Stimulated activated CD4-positive, alpha-beta T cell treated with anti-CD3 and anti-CD28 coated beads, Interleukin-1b, Interleukin-23, amount 100 ng/mL, for 4 hours (primary cell): ENCODE measurements around the gene GLRX5.
"Not testable (repeated sequence)": the region's sequence is repeated elsewhere in the genome, so short reads cannot be mapped to it uniquely, and the experiment has no call there.

Source experiments
- DNase-seq, 2 donors: peaks; one replicate each; pipeline ENCODE4 v3.0.0-alpha.2; 2020; ENCODE audit warnings: low read depth in 2 of 2

Gene GLRX5

DNA sequence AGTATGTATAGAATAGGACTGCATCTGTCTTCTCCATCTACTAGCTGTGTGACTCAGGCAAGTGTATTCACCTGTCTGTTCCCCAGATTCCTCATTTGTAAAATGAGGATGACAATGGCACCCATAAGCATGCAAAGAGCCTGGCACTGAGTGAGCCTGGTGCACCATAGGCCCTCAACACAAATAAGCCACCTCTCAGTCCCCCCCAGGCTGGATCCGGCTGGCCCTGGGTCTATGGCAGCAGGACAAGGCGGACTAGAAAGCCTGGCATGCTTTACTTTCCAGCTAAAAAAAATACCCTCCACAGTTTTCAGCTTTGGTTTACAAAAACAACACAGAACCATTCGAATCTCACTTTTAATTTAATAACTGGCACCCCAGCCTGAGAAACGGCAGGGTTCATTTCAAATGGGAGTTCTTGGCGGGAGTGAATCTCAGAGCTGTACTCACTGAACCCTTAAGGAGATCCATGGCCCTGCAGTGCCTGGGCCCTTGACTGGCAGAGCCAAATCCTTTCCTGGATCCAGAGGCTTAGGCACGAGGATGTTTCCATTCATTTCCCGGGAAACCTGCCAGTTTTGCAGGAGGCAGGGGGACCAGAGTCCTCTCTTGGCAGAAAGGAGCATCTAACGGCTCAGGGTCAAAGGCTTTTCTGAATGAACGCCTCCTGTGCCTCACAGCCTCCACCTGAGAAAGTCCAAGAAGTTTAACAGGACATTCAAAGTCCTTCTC is 36.1 kb upstream of the GLRX5 start:
- no peak for DNase-seq

DNA sequence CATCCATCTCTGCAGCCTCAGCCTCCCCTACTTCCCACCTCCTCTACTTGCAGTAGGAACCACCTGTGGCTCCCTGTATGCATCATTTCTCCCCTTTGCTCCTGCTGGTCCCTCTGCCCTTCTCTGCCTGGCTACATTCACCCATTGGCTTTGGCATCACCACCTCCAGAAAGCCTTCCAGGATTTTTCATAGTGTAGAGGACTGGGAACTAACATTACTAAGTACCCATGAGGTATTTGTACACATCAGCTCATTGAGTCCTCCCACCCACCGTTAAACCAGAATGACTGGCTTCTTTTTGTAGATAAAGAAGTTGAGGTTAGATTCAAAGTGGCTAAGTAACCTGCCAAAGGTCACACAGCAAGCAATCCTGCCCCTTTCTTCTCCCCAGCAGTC is 35.5 kb upstream of the GLRX5 start:
- no peak for DNase-seq

DNA sequence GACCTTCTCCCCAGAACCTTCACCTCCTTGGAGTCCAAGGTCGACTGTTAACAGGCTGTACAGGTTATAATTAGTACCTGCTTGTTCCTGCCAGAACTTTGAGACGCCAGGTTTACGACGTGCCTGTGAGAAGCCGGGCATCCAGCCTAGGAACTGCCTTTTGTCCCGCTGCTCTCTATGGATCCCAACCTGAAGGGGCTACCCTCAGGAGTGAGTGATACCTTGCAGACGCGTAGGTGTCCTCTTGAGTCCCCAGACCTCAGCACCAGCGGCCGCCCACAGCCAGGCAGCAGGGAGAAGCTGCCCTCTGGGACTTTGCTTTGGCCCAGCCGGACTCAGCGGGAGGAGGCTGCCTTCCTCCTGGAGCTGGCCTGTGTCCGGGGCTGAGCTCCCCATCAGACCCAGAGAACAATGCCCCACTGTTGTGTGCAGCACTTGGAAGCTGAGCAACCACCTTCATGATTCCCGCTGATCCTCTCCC is 34.6 kb upstream of the GLRX5 start:
- DNase-seq = no peak

DNA sequence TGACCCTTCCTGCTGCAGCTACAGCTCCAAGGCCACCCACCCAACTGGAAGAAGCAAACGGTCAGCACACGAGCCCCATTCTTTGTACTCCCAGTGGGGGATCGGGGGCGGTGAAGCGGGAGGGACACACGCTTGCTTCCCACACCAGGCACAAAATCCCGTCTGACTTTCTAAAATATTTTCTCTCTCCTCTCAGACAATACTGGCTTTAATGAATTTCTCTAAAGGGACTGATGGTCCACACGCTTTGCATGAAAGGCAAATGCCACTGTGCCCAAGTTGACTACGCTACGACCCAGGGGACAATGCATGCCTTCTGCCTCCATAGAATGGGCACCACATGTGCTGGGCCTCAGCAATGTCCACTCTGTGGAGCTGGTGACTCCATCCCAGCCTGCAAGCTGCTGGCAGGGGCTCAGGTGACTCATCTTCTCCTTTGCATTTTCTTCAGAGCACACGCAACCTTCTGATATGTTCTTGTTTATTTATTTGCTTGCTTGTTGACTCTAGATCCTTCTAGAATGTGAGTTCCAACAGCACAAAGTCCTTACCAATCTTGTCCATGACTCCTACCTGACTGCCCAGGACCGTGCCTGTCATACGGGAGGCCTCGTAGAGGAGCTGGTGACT is 34.0 kb upstream of the GLRX5 start:
- DNase-seq = no peak

DNA sequence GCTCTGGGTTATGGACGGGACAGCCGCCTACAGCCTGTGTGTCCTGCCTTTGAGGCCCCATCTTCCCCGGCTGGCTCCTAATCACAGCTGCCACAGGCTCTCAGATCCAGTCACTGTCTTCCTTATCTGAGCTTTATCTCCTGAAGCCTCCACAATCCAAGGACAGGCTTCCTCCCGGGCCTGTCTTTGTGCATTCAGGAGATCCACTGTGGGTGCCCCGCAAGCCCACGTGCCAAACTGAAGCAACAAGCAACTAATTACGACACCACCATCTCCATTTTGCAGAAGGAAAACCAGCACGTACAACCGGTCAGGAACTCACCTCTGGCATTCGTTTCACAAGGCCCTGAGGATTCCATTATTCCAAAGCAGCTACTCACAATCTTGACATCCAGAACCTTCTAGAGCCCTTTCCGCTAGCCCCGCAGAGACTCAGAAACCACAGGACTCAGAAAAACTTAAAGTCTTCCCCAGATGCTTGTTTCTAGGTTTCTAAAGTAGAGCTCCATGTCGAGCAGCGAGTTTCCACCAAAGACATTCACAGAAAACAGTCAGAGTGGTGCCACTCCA is 32.4 kb upstream of the GLRX5 start:
- DNase-seq = no peak

DNA sequence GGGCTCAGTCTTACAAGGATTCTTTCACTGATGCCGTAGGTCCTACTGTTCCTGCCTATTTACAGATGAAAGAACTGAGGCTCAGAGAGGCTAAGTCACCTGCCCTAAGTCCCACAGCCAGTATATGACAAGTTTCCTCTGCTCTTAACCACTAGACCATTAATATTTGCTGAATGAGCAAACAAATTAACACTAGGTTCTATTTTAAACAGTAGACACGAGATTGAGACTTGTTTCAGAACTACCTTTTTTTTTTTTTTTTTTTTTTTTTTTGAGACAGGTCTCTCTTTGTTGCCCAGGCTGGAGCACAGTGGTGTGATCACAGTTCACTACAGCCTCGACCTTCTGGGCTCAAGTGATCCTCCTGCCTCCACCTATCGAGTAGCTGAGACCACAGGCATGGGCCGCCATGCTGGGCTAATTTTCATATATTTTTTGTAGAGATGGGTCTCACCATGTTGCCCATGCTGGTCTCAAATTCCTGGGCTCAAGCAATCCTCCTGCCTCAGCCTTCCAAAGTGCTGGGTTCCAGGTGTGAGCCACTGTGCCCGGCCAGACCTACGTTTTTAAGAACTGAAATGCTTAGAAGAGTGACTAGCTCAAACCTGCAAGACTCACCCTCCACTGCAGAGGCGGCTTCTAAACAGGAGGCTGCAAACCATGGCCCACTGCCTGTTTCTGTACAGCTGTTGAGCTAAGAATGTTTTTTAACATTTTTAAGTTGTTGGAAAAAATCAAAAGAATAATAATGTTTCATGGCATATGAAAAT is 31.3 kb upstream of the GLRX5 start:
- no peak for DNase-seq

DNA sequence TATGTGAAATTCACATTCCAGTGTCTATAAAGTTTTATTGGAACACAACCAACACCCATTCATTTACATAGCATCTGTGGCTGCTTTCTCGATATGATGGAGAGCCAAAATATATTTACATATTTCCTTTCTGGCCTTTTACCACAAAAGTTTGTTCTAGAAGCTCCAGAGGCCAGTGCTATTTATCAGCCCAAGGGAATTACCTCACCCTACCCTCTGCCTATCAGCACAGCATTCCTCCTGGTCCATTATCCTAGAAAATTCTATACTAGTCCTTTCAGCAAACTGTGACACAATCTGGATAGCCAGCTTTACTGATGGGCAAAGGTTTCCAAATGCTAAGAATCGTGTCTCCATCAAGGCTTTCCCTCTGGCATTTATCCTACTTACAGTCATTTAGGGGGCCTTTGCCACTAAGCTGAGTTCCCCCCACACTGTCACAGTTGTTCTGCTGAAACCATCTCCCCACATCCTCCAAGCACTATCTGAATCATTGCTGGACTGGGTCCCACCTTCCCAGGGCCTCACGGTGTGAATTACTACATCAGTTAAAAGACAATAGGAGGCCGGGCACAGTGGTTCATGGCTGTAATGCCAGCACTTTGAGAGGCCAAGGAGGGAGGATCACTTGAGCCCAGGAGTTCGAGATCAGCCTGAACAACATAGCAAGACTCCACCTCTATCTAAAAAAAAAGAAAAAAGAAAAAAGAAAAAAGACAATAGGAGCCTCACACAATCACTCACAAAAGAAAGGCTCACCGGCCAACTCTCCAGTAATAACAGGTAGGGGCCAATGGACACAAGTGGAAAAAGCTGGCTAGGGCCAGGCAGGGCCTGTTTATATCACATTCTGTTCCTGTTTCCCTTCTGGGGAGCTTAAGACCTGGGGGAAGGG is 30.5 kb upstream of the GLRX5 start:
- DNase-seq = no peak

DNA sequence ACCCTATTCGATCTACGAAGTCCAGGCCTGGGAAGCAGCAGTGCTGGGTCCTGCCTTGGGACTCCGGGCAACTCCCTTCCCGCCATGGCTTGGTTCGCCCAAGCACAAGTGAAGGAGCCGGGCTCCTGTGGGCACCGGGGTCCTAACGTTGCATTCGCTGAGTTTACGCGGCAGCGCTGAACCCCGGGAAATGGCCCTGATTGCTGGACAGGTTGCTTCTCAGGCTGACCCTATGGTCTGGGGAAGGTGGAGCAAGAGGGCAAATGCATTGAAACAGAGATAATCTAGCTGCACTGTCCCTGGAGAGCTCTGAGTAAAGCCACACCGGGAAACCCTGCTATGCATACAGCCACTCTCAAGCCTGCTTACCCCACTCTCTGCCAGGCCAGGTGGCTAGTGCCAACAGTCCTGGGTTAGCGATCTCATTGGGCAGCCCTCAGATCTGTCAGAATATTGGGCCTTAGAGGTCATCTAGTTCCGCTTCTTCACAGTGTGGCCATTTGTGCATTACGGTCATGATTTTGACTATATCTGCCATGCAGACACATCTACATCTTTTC is 29.7 kb upstream of the GLRX5 start:
- no peak for DNase-seq

DNA sequence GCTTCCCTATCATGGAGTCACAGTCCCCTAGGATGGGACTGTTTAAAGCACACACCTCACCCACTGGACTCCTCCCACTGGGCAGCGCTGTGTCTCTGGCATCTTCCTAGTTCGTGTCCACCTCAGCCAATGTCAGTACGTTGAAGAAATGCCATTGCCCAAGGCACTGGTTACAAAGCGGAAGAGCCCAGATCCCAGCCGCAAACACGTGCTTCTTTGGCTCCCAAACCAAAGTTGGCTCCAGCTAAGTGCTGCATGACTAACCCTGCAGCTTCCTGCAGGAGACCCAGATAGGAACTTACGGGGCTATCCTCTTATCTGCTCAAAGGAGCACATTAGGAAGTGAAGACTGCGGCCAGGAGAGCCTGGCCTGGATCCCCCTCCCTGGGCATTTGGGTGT is 27.7 kb upstream of the GLRX5 start:
- DNase-seq = no peak

DNA sequence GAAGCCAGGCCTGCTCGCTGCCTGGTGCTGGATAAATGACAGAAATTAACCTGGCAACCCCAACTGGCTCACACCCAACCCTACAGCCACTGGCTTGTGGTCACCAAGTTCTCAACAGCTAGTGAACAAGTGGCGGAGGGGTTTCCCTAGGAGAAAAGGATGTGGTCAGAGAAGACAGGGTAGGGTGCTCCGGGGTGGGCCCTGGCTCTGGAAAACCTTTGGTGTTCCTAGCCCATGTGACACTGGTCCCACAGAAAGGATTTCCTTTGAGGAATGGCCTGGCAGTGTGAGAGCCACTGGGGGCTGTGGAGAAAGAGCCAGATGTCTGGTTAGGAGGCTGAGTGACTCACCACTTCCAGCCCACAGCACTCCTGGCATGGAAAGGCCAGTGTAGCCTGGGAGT is 27.1 kb upstream of the GLRX5 start:
- no peak for DNase-seq

DNA sequence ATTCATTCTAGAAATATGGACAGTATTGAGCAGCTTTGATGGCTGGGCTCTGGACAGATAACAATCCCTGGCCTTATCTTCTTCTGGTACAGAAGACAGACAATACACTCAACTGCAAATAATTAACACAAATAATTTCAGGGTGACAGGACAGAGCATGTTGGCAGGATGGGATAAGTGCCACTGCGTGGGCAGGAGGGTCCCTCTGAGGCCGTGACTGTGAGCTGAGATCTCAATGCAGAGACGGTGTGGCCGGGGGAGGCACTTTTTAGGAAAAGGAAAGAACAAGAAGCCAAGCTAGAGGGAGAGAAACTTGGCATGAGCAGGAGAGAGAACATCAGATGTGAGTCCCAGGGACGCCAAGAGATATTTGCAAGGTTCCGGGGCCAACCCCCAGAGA is 26.5 kb upstream of the GLRX5 start:
- no peak for DNase-seq

DNA sequence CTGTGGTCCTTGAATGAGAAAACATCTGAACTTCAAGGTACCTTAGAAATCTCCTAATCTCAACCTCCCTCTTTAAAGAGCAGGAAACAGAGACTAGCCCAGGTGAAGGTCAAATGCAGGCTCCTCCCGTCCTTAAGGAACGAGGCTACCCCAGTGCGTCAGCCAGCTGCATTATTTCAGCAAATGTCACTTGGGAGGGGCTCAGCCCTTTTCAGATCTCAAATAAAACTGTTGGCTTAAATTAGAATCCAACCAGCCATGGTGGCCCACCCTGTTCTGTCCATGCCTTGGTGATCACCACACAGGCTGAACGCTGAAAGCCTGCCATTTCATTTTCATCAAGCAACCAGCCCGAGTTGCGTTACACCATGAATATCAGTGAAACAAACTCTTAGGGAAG is 25.4 kb upstream of the GLRX5 start:
- DNase-seq = no peak

DNA sequence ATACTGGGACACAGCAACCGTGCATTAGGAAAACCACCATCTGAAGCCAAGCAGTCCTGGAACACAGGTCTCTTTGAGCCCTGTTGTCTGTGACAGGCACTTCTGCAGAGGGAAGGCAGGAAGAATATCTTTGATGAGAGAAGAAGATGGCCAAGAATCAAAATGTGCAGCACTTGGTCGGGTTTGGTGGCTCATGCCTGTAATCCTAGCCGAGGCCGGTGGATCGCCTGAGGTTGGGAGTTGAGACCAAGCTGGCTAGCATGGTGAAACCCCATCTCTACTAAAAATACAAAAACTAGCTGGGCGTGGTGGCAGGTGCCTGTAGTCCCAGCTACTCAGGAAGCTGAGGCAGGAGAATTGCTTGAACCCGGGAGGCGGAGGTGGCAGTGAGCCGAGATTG is 24.5 kb upstream of the GLRX5 start:
- not testable (repeated sequence) for DNase-seq

DNA sequence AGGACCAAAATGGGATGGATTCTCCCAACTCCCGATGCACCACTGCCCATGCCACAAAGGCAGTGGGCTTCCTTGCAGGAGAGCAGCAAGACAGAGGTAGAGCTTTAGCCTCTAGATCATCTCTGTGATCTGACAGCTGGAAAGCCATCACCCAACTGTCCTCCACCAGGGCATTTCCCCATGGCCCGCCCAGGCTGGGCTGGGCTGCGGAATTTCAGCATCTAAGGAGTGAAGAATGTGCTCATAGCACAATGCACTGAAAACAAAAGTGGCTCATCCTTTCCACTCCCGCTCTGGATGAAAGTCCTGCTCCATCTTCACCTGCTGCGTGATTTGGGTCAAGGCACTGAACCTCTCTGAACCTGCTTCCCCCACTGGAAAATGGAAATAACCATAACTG is 24.0 kb upstream of the GLRX5 start:
- DNase-seq = no peak

DNA sequence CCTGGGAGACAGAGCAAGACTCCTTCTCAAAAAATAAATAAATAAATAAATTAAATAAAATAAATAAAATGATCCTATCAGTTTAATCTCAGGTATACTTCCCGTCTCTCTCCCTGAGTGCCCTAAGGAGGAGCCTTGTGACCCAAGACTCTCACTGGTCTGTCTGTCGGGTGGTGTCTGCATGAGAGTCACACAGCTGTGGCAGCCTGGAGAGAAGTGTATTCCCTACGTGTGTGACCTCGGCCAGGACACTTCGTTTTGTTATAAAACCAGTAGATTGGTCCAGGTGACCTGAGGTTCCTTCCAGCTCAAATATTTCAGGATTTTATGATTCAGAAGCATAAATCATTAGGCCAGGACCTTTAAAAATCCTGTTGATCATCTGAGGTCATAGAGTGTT is 23.2 kb upstream of the GLRX5 start:
- no peak for DNase-seq

DNA sequence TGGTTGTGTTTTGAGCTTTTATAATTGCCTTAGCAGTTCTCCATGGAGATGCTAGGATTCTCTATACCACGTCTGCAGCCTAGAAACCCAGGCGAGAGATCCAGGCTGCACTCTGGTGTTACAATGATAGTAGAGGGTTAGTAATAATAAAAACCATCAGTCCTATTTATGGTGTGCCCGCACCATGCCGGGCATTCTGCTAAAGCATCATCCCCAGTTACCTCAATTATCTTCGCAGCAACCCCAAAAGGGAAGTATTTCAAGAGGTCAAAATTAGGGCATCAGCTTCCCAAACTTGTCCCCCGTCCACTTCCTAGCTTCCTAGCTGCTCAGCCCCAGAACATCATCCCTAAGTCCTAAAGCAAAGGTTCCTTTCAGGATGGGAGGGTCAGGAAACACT is 21.6 kb upstream of the GLRX5 start:
- DNase-seq = no peak

DNA sequence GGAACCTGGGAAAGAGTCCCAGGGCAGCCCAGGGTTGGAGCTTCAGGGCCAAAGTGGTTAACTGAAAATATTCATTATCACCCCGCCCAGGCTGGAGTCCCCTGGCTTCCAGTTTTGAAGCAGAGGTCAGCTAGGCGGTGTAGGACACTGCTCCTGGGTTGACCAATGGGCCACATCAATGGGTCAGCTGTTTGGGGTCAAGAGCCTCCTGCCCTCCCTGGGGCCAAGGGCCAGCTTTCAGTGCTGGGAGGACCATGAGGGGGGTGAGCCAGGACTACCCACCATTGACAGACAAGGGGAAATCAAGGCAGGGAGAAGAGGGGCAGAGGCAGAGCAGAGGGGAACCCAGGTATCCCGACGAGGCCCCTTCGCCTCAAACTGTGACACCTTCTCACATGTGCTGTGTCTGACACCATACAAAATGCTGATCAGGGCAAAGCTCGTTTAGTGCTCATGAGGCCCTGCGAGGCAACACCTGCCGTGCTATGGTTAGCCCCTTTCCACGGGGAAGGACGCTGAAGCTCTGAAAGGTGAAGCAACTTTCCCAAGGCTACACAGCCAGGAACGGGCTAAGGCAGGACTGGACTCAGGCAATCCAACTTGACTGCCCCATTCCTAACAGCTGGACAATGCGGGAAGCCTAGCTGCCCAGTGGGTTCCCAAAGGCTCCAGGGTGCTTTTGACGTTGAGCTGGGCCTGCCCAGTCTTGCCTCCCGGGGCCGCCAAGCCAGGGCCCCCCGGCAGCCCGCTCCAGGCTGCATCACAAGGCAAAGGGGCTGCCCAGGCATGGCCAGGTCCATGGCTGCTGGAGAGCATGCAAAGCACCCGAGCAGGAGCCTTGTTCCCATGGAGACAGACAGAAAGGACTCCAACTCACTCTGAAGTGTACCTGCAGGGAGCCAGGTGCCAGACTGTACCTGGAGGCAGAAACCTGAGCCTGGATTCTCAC is 20.4 kb upstream of the GLRX5 start:
- DNase-seq = no peak

DNA sequence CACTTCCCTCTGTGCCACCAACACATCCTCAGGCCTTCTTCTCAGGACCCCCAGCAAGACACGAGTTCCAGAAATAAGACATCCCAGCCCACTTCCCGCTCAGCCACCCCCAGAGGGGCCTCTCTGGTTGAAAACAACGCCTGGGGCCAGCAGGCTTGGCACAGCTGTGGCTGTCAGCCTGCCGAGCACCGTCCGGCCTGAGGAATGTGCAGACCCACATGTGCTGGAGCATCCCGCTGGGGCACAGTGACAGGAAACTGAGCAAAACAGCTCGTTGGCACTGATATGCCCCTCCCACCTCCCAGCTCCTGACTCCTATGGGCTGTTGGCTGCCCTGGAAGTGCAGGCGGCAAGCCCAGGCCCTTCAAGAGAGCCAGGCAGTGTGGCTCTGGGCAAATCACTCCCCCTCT is 19.8 kb upstream of the GLRX5 start:
- no peak for DNase-seq

DNA sequence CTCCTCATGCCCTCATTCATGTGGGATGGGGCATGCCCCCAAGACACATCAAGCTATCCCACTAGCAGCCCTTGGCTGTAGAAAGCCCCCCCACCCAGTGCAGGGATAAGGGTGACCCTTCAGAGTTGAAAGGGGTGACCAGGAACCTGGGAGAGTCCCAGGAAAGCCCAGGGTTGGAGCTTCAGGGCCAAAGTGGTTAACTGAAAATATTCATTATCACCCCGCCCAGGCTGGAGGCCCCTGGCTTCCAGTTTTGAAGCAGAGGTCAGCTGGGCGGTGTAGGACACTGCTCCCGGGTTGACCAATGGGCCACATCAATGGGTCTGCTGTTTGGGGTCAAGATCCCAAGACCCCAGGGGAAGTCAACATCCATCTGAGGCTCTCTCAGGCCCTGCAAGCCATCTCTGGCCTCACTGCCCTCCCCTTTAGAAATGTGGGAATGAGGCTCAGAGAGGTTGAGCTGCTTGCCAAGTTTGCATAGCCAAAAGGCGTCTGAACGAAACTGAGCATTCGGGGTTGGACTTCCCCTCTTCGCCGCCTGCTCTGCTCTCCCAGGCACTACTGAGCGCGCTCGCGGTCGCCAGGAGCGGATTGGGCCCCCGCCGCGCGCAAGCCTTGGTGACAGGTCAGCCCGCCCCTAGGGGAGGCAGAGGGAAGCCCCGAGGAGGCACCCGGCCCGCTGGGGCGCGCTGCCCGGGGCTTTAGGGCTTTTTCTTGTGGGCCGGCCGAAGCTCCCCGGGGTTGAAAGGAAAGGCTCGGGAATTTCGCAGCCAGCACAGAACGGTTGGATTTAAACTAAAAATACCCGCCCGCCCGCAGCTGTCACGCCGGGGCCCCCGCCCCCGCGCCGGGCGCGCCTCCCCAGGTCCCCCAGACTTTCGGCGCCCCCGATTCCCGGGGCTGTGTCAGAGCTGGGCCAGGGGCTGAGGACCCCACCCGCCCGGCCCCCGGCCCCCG is 19.0 kb upstream of the GLRX5 start:
- DNase-seq = peak; percentile 63 to 76
